K562 (cell line): ENCODE data around the gene PBX4.

Experiments used
- ETV6 ChIP-seq, 3 experiments: fragments of 150-350 bp in 1 of 3; sonication (generic) in 1 of 3; formaldehyde crosslinking in 1 of 3; IDR thresholded peaks; 2 replicates each; pipeline versions ENCODE4 v1.6.1 to v1.8.0; 2014 to 2022; ENCODE audit warnings: borderline replicate concordance in 2 of 3, low read depth in 2 of 3, antibody characterized with exemption in 1 of 3, low read length in 1 of 3, mild to moderate bottlenecking in 1 of 3, missing genetic modification reagents in 1 of 3
- EZH2 ChIP-seq: IDR thresholded peaks from 2 replicates; pipeline ENCODE4 v1.6.1; 2012; ENCODE audit warnings: low read depth, mild to moderate bottlenecking, inconsistent platforms, low read length, borderline replicate concordance
- GTF2F1 ChIP-seq: IDR thresholded peaks from 2 replicates; pipeline ENCODE4 v1.6.1; 2011; ENCODE audit warnings: low read depth, low read length, improper control_type of control experiment
- KAT7 ChIP-seq: sonication (generic); formaldehyde crosslinking; IDR thresholded peaks from 2 replicates; pipeline ENCODE4 v1.8.0; 2022; ENCODE audit warnings: missing genetic modification reagents, mild to moderate bottlenecking, borderline replicate concordance
- RFX1 ChIP-seq: fragments of 450-650 bp; IDR thresholded peaks from 2 replicates; pipeline ENCODE4 v1.6.1; 2016; ENCODE audit warnings: mild to moderate bottlenecking, moderate library complexity
- SNIP1 ChIP-seq: fragments of 450-650 bp; IDR thresholded peaks from 2 replicates; pipeline ENCODE4 v1.7.1; 2017; ENCODE audit warnings: low read depth, mild to moderate bottlenecking
- SP2 ChIP-seq: IDR thresholded peaks from 2 replicates; pipeline ENCODE4 v1.6.1; 2011; ENCODE audit warnings: mild to moderate bottlenecking, low read depth, low read length, moderate library complexity; ENCODE audit not compliant: poor library complexity, severe bottlenecking; ENCODE audit errors: extremely low read depth
- SREBF1 ChIP-seq: fragments of 150-350 bp; IDR thresholded peaks from 2 replicates; pipeline ENCODE4 v1.6.1; 2014; ENCODE audit warnings: antibody characterized with exemption, low read depth, low read length, borderline replicate concordance
- YY1 ChIP-seq, 3 experiments: IDR thresholded peaks; 2 replicates each; pipeline ENCODE4 v1.6.1; 2011; ENCODE audit warnings: low read length in 2 of 3, mild to moderate bottlenecking in 2 of 3, moderate library complexity in 2 of 3, borderline replicate concordance in 1 of 3, control low read depth in 1 of 3, low read depth in 1 of 3; ENCODE audit not compliant: insufficient read depth in 3 of 3, insufficient replicate concordance in 2 of 3, control insufficient read depth in 1 of 3, insufficient read length in 1 of 3; ENCODE audit errors: extremely low read depth in 1 of 3
- ZNF146 ChIP-seq: IDR thresholded peaks from one replicate; pipeline ENCODE4 v1.6.1; 2018; ENCODE audit warnings: missing compliant biosample characterization; ENCODE audit not compliant: unreplicated experiment
- TF ChIP-seq, protein P1 (sequence below): sonication (generic); formaldehyde crosslinking; IDR thresholded peaks from 2 replicates; pipeline ENCODE4 v1.8.0; 2023; ENCODE audit warnings: mild to moderate bottlenecking, missing genetic modification reagents
- TF ChIP-seq, protein P2 (sequence below): fragments of 250-450 bp; sonication (Bioruptor Pico); IDR thresholded peaks from 2 replicates; pipeline ENCODE4 v1.5.0; 2020; ENCODE audit warnings: mild to moderate bottlenecking
- TF ChIP-seq, protein P3 (sequence below), 3 experiments: IDR thresholded peaks in 2 of 3; conservative IDR thresholded peaks in 1 of 3; 2 replicates each; pipeline ENCODE4 v1.5.1; 2011 to 2012; ENCODE audit warnings: low read length in 3 of 3, mild to moderate bottlenecking in 3 of 3, control low read depth in 2 of 3, improper control_type of control experiment in 1 of 3, inconsistent platforms in 1 of 3, low read depth in 1 of 3, mixed read lengths in 1 of 3, moderate library complexity in 1 of 3; ENCODE audit not compliant: insufficient read depth in 2 of 3

DNA sequence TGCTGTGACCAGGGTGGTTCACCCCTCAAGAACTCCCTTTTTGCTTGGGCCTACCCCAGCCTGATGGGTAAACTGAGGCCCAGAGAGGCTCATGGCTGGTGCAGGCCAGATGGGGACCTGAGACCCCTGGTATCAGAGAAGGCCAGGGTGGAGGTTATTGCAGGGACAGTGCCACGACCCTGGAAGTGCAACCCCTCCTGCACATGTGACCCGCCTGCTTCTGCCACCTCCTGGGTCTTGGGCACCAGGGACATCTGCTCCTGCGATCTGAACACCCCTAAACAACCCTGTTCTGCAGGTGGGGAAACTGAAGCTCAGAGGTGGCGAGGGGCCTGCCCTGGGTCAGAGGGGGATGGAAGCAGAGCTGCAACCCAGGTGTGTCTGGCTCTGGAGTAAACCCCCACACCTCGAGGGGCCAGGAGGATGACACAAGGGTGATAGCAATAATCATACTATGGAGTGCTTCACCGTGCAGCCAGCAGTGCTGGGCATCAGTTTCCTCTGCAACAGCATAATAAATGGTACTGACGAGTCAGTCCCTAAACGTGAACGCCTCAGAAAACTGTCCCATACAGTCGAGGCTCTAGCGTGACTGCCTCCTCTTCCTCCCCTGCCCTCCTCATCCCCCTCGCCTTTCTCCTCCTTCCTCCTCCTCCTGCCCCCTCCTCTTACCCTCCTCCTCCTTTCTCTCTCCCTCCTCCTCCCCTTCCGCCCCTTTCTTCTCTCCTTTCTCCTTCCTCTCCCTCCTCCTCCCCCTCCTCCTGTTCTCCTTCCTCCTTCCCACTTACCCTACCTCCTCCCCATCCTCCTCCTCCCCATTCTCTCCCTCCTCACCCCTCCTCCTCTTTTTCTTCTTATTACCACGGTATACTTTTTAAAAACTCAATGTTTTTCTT, 85.4 kb downstream of the PBX4 start:
- TF ChIP-seq, protein P1, sequence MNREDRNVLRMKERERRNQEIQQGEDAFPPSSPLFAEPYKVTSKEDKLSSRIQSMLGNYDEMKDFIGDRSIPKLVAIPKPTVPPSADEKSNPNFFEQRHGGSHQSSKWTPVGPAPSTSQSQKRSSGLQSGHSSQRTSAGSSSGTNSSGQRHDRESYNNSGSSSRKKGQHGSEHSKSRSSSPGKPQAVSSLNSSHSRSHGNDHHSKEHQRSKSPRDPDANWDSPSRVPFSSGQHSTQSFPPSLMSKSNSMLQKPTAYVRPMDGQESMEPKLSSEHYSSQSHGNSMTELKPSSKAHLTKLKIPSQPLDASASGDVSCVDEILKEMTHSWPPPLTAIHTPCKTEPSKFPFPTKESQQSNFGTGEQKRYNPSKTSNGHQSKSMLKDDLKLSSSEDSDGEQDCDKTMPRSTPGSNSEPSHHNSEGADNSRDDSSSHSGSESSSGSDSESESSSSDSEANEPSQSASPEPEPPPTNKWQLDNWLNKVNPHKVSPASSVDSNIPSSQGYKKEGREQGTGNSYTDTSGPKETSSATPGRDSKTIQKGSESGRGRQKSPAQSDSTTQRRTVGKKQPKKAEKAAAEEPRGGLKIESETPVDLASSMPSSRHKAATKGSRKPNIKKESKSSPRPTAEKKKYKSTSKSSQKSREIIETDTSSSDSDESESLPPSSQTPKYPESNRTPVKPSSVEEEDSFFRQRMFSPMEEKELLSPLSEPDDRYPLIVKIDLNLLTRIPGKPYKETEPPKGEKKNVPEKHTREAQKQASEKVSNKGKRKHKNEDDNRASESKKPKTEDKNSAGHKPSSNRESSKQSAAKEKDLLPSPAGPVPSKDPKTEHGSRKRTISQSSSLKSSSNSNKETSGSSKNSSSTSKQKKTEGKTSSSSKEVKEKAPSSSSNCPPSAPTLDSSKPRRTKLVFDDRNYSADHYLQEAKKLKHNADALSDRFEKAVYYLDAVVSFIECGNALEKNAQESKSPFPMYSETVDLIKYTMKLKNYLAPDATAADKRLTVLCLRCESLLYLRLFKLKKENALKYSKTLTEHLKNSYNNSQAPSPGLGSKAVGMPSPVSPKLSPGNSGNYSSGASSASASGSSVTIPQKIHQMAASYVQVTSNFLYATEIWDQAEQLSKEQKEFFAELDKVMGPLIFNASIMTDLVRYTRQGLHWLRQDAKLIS (CRISPR knock-in tag) = no peak
- TF ChIP-seq, protein P2, sequence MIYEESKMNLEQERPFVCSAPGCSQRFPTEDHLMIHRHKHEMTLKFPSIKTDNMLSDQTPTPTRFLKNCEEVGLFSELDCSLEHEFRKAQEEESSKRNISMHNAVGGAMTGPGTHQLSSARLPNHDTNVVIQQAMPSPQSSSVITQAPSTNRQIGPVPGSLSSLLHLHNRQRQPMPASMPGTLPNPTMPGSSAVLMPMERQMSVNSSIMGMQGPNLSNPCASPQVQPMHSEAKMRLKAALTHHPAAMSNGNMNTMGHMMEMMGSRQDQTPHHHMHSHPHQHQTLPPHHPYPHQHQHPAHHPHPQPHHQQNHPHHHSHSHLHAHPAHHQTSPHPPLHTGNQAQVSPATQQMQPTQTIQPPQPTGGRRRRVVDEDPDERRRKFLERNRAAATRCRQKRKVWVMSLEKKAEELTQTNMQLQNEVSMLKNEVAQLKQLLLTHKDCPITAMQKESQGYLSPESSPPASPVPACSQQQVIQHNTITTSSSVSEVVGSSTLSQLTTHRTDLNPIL (CRISPR knock-in tag) = no peak
- no peak for TF ChIP-seq EZH2
- TF ChIP-seq SNIP1 = no peak
- no peak for TF ChIP-seq ETV6 (IDR thresholded peaks at IDR 0.05; ENCODE audit: borderline replicate concordance in 1 of 2, low read depth in 2 of 2, low read length in 1 of 2)
- no peak for TF ChIP-seq ETV6 (CRISPR knock-in tag; IDR thresholded peaks at IDR 0.05; ENCODE audit: borderline replicate concordance)
- no peak for TF ChIP-seq KAT7 (CRISPR knock-in tag)
- no peak for TF ChIP-seq SP2
- TF ChIP-seq, protein P3, sequence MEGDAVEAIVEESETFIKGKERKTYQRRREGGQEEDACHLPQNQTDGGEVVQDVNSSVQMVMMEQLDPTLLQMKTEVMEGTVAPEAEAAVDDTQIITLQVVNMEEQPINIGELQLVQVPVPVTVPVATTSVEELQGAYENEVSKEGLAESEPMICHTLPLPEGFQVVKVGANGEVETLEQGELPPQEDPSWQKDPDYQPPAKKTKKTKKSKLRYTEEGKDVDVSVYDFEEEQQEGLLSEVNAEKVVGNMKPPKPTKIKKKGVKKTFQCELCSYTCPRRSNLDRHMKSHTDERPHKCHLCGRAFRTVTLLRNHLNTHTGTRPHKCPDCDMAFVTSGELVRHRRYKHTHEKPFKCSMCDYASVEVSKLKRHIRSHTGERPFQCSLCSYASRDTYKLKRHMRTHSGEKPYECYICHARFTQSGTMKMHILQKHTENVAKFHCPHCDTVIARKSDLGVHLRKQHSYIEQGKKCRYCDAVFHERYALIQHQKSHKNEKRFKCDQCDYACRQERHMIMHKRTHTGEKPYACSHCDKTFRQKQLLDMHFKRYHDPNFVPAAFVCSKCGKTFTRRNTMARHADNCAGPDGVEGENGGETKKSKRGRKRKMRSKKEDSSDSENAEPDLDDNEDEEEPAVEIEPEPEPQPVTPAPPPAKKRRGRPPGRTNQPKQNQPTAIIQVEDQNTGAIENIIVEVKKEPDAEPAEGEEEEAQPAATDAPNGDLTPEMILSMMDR (IDR thresholded peaks at IDR 0.05 in 2 of 3, conservative IDR thresholded peaks at IDR 0.05 in 1 of 3; ENCODE audit: insufficient read depth in 2 of 3, low read depth in 1 of 3, low read length in 3 of 3) = no peak
- no peak for TF ChIP-seq RFX1
- TF ChIP-seq YY1 (IDR thresholded peaks at IDR 0.05; ENCODE audit: borderline replicate concordance in 1 of 3, control insufficient read depth in 1 of 3, extremely low read depth in 1 of 3, insufficient read depth in 3 of 3, insufficient read length in 1 of 3, insufficient replicate concordance in 2 of 3, low read depth in 1 of 3, low read length in 2 of 3) = no peak
- TF ChIP-seq SREBF1 = no peak
- TF ChIP-seq GTF2F1 = no peak
- TF ChIP-seq ZNF146 (CRISPR knock-in tag) = no peak
